NT2/D1 (cell line): Measurements from ENCODE around the gene LMX1B.

Experiments used
- SUZ12 ChIP-seq: IDR thresholded peaks from 2 replicates; pipeline ENCODE4 v1.6.1; 2011; ENCODE audit not compliant: insufficient read length, insufficient read depth; ENCODE audit errors: extremely low read depth
- YY1 ChIP-seq: IDR thresholded peaks from 2 replicates; pipeline ENCODE4 v1.6.1; 2011; ENCODE audit not compliant: insufficient read length, insufficient read depth
- ZNF274 ChIP-seq: IDR thresholded peaks from 2 replicates; pipeline ENCODE4 v1.6.1; 2011; ENCODE audit warnings: mild to moderate bottlenecking, low read depth, low read length

- TF ChIP-seq ZNF274 = no peak
- TF ChIP-seq YY1 = no peak
- no peak for TF ChIP-seq SUZ12
Measured at GRCh38 chr9:126595982-126596381, 17.7 kb upstream of the LMX1B start.
